ENCODE measurements around the gene AGBL1. TPM values are rescaled to one million over a fixed set of nuclear protein-coding genes. Genes with fewer than 3 reads are reported as not detected.

AGBL1 gene
- polyA plus RNA-seq, 1 donor (not counting 4 experiments of a cell fraction or from before 2014, with no cell fraction given) = not detected

- Histone ChIP-seq H2AFZ (ENCODE audit: control insufficient read depth, low read length) (no peak overlapping the region), H3K27ac (ENCODE audit: control insufficient read depth, insufficient read depth, low read length) (no peak overlapping the region), H3K9me3 (ENCODE audit: control insufficient read depth, low read depth, low read length) (peaks cover 4% of the 10 kb centered on the region), H3K4me3 (ENCODE audit: control insufficient read depth in 2 of 3, extremely low read depth in 1 of 3, insufficient read depth in 2 of 3, low read depth in 1 of 3, low read length in 3 of 3) (no peak overlapping the region), H3K79me2 (ENCODE audit: control insufficient read depth, insufficient read depth, low read length) (no peaks in the 10 kb centered on the region), H3K36me3 (ENCODE audit: control insufficient read depth in 2 of 2, extremely low read depth in 1 of 2, insufficient read depth in 2 of 2, low read length in 2 of 2) (no peaks in the 10 kb centered on the region), H3K4me2 (ENCODE audit: control insufficient read depth, extremely low read depth, insufficient read depth, low read depth, low read length) (no peak overlapping the region), H3K4me1 (ENCODE audit: control insufficient read depth, extremely low read depth, insufficient read depth, low read length) (no peaks in the 10 kb centered on the region), H3K27me3 (ENCODE audit: control insufficient read depth, extremely low read depth, insufficient read depth, low read length) (no peaks in the 10 kb centered on the region), H3K9ac (ENCODE audit: control insufficient read depth, extremely low read depth, insufficient read depth, low read length) (no peak overlapping the region), H3K9me1 (ENCODE audit: control insufficient read depth, extremely low read depth, insufficient read depth, low read length) (no peaks in the 10 kb centered on the region), H4K20me1 (ENCODE audit: control insufficient read depth, extremely low read depth, insufficient read depth, low read length) (no peaks in the 10 kb centered on the region)
- TF ChIP-seq CTCF (optimal IDR thresholded peaks at IDR 0.05 in 1 of 3, IDR thresholded peaks at IDR 0.05 in 1 of 3, conservative IDR thresholded peaks at IDR 0.05 in 1 of 3; ENCODE audit: extremely low read depth in 1 of 3, insufficient read depth in 2 of 3, low read length in 3 of 3) = no peak
- no peak for TF ChIP-seq EZH2 (IDR thresholded peaks at IDR 0.05; ENCODE audit: low read length)
- dilution Hi-C loops (cut with MboI; ENCODE audit: extremely low pct_ligation_motif_present, low sequenced_read_pairs) = no loop called here
- FAIRE-seq = no peak
- no peak for DNase-seq (ENCODE audit: low read depth, low spot score)
Observed at GRCh38 chr15:86061581-86061980, 18.1 kb upstream of the AGBL1 start.

- Histone ChIP-seq H3K4me3 (ENCODE audit: control insufficient read depth in 2 of 3, extremely low read depth in 1 of 3, insufficient read depth in 2 of 3, low read depth in 1 of 3, low read length in 3 of 3) (no peak overlapping the region), H2AFZ (ENCODE audit: control insufficient read depth, low read length) (no peak overlapping the region), H3K4me2 (ENCODE audit: control insufficient read depth, extremely low read depth, insufficient read depth, low read depth, low read length) (no peak overlapping the region), H3K4me1 (ENCODE audit: control insufficient read depth, extremely low read depth, insufficient read depth, low read length) (no peaks in the 10 kb centered on the region), H3K27ac (ENCODE audit: control insufficient read depth, insufficient read depth, low read length) (no peak overlapping the region), H4K20me1 (ENCODE audit: control insufficient read depth, extremely low read depth, insufficient read depth, low read length) (no peaks in the 10 kb centered on the region), H3K9me3 (ENCODE audit: control insufficient read depth, low read depth, low read length) (peaks cover 4% of the 10 kb centered on the region), H3K36me3 (ENCODE audit: control insufficient read depth in 2 of 2, extremely low read depth in 1 of 2, insufficient read depth in 2 of 2, low read length in 2 of 2) (no peaks in the 10 kb centered on the region), H3K27me3 (ENCODE audit: control insufficient read depth, extremely low read depth, insufficient read depth, low read length) (no peaks in the 10 kb centered on the region), H3K79me2 (ENCODE audit: control insufficient read depth, insufficient read depth, low read length) (no peaks in the 10 kb centered on the region), H3K9ac (ENCODE audit: control insufficient read depth, extremely low read depth, insufficient read depth, low read length) (no peak overlapping the region), H3K9me1 (ENCODE audit: control insufficient read depth, extremely low read depth, insufficient read depth, low read length) (no peaks in the 10 kb centered on the region)
- dilution Hi-C loops (cut with MboI; ENCODE audit: extremely low pct_ligation_motif_present, low sequenced_read_pairs) = no loop called here
- DNase-seq (ENCODE audit: low read depth, low spot score) = no peak
- TF ChIP-seq EZH2 (IDR thresholded peaks at IDR 0.05; ENCODE audit: low read length) (no peak), CTCF (optimal IDR thresholded peaks at IDR 0.05 in 1 of 3, IDR thresholded peaks at IDR 0.05 in 1 of 3, conservative IDR thresholded peaks at IDR 0.05 in 1 of 3; ENCODE audit: extremely low read depth in 1 of 3, insufficient read depth in 2 of 3, low read length in 3 of 3) (no peak)
- FAIRE-seq = no peak
Observed at GRCh38 chr15:86062646-86063243, 16.9 kb upstream of the AGBL1 start.
